NCI-H2029 (cell line): ENCODE data around the gene ERBB2.
A peak's percentile ranks its signal among the peaks of the same experiment; 100 is the strongest.
"Not testable (repeated sequence)": the region's sequence is repeated elsewhere in the genome, so short reads cannot be mapped to it uniquely, and the experiment has no call there.

ENCODE experiments used
- DNase-seq: peaks from one replicate; lab custom pipeline; 2025; lab: John Stamatoyannopoulos, UW

ERBB2 gene

DNA sequence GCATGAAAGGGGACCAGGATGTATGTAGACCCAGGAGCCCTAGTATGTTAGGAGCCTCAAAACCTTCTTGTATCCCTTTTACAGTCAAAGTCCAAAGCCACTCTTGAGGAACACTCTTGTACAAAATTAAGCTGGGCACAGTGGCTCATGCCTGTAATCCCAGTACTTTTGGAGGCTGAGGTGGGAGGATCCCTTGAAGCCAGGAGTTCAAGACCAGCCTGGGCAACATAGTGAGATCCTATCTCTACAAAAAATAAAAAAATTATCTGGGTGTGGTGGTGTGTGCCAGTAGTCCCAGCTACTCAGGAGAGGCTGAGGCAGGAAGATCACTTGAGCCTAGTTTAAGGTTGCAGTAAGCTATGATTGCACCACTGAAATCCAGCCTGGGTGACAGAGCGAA, 26.1 kb downstream of the ERBB2 start:
- not testable (repeated sequence) for DNase-seq

DNA sequence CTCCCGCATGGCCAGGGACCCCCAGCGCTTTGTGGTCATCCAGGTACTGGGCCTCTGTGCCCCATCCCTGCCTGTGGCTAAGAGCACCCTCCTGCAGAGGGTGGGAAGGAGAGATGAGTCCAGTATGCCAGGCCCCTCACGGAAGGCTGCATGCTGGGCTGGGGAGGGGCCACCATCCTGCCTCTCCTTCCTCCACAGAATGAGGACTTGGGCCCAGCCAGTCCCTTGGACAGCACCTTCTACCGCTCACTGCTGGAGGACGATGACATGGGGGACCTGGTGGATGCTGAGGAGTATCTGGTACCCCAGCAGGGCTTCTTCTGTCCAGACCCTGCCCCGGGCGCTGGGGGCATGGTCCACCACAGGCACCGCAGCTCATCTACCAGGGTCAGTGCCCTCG, 26.8 kb downstream of the ERBB2 start:
- no peak for DNase-seq

DNA sequence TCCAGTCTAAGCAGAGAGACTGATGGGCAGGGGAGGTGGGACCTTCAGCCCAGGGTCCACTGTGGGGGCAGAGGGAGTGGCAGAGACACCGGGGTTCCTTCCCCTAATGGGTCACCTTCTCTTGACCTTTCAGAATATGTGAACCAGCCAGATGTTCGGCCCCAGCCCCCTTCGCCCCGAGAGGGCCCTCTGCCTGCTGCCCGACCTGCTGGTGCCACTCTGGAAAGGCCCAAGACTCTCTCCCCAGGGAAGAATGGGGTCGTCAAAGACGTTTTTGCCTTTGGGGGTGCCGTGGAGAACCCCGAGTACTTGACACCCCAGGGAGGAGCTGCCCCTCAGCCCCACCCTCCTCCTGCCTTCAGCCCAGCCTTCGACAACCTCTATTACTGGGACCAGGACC, 27.7 kb downstream of the ERBB2 start:
- no peak for DNase-seq

DNA sequence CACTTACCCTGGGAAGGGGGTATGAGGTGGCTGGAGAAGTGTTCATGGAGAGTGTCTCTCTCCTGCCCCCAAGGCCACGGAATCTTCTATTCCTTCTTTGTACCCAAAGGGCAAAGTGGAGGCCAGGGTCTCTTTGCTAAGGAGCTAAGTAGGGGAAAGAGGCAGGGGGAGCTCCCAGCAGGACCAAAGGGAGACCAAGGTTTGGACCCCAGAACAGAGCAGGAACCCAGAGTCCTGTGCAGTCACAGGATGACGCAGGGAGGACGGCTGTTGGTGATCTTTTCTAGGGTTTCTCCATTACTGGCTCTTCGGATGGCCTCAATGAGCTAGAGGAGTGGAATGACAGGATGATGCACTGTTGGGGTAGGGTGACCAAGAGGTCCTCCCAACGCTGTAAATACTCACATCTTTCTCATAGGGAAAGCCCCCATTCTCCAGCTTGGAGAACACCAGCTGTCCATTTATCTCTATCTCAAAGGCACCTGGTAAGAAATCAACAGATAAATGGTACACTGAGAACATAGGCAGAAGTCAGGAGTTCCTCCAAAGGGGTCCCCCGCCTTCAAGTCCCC, 29.5 kb downstream of the ERBB2 start:
- no peak for DNase-seq

DNA sequence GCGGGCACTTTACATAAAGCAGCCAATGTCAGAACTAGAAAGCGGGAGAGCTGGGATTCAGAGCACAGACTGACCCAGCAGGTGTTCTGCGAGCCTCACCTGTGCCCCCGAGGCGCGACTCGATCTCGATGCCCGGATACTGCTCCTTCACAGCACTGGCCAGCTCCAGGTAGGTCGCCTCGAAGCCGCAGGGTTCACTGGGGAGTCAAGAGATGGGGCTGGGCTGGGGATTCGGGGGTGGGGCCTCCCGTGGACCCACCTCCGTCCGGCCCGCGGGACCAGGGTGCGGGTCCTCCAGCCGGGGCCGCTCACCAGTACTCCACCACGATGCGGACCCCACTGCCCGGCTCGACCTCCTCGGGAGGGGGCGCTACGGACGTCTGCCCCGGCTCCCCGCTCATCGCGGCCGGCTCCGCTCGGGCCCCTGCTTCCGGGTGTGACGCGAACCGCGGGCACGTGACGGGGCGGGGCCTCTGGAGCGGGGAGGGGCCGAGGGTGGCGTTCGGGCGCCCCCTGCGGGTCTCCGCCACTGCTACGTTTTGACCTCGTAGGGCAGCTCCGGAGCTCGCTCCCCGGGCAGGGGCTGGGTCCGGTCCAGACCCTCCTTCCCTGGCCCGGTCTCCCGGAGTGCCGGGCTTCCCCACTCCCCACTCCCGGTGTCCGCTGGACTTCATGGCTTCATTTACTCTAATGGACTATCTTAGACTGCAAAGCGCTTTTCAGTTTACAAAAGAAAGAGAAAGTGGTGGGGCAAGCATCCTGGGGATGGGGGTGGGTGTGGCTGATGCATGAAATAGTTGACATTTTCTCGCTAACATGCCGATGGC, 30.4 kb downstream of the ERBB2 start, which contains the start of gene MIEN1:
MIEN1 (minus strand) TSS at position 438 of the 827 bp plus-strand sequence; CDS start at position 401, 37 bp downstream.
- DNase-seq: peak; percentile 53

DNA sequence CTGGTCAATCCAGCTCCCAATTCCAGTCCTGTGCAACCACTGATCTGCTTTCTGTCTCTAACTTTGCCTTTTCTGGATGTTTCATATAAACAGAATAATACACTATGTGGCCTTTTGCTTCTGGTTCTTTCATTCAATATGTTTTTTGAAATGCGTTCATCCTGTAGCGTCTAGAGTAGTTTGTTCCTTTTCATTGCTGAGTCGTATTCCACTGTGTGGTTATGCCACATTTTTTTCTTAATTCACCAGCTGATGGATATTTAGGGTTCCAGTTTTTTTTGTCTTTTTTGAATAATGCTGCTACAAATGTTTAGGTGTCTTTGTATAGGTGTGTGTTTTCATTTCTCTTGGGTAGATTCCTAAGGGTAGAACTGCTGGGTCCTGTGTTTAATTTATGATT, 32.7 kb downstream of the ERBB2 start:
- DNase-seq: no peak

DNA sequence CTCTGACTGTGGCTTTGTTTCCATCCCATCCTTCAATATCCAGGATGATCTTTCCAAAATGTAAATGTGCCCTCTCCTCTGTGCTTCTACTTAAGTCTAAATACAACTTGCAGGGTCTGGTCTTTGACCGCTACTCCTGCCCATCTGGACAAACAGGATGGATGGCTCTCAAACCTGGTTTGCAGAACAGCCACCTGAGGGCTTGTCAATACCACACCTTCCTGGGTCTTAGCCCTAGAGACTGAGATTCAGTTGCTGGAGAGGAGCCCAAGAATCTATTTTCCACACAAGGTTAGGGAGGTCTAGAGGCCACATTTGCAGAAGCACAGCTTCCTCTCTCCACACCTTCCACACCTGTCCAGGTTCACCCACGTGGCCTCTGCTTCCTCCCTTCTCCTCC, 36.0 kb downstream of the ERBB2 start:
- DNase-seq: no peak

DNA sequence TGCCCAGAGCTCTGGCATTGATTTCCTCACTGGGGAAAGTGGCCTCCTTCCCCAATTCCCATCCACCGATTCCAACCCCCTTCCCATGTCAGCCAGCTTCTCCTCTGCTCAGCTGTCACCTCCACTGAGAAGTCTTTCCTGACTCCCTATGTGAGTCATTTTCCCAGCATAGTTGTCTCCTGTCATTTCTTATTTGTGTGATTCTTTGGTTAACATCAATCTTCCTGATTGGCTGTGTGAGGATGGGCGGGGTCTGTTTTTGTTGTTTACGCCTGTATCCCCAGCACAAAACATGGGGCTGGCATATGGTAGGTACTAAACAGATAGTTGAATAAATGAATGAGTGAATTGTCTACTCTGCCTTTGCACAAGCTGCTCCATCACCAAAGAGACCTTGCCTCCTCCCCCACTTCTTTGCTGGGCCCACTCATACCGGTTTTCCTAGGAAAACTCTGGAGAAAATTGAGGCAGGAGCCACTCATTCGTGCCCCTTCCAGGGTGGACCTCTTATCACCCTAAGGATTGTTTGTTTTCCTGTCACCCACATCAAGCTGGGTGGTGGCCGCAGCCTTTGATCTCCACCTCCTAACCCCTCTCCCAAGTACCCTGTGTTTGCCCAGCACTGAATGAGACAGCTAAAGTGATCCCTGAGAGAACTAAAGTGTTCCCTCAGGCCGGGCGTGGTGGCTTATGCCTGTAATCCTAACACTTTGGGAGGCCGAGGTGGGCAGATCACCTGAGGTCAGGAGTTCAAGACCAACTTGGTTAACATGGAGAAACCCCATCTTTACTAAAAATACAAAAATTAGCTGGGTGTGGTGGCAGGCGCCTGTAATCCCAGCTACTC, 36.7 kb downstream of the ERBB2 start:
- DNase-seq: no peak

DNA sequence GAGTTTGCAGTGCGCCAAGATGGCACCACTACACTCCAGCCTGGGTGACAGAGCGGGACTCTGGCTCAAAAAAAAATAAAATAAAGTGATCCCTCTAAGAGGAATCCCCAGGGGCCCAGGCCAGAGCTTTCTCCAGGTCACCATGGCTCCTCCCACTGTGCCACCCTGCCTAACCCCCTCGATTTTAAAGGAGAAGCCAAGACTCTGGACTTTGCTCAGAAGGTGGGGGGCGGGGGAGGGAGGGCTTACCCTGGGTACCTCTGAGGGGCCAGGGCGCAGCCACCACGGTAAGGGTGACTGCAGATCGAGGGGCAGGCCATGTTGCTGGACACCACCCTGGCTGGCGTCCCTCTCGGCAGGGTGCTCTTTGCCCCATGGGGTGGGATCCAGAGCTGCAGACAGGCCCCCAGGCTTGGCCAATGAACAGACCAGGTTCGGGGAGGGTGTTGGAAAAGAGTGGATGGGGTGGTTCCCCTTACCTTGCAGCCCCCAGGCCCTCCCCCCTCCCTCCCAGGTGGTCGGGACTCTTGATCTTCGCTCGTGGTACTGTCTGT, 37.4 kb downstream of the ERBB2 start:
- no peak for DNase-seq

DNA sequence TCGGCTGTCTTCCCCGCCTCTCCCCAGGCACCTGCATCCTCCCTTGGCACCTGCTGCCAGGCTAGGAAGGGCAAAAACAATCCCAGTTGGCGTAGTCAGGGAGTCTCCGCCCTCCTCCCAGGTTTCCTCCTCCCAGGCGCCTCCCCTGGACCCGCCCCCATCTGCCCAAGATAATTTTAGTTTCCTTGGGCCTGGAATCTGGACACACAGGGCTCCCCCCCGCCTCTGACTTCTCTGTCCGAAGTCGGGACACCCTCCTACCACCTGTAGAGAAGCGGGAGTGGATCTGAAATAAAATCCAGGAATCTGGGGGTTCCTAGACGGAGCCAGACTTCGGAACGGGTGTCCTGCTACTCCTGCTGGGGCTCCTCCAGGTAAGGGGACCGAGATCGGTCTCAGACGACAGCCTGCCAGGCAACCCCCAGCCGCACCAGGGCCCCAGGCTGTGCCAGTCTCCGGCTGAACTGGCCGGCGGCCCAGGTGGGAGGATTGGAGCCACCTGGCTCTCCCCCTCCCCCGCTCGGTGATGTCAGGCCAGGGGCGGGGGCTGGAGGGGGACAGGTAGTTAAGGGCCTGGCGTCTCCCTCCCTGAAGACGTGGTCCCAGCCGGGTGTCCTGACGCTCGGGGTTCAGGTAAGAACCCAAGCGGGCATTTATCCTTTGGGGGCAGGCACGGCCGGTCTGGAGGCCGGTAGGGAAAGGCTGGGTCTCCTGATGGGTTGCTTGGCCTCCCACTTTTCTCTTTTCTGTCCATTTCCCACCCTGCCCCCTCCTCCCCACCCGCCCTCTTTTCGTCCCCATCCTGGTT, 38.1 kb downstream of the ERBB2 start, which contains the start of gene GRB7:
GRB7 (plus strand) TSS at position 179 of the 808 bp plus-strand sequence. CDS start 4,364 bp downstream, outside the sequence.
- DNase-seq: peak; percentile 83

DNA sequence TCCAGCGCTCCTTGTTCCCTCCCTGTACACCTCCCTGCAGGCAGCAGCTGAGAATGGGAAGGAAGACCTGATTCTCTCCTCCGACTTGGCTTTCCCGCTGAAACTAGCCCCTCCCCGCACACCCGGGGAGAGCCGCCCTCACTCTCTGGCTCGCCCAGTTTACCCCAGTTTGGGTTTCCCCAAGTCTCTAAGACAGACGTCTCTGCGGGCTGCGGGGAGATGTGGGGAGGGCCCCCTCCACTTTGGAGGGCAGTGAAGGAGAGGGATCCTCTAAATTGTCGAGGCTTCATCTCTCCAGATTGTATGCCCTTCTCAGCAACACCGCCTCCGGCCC, 38.7 kb downstream of the ERBB2 start:
- DNase-seq: peak; percentile 62

DNA sequence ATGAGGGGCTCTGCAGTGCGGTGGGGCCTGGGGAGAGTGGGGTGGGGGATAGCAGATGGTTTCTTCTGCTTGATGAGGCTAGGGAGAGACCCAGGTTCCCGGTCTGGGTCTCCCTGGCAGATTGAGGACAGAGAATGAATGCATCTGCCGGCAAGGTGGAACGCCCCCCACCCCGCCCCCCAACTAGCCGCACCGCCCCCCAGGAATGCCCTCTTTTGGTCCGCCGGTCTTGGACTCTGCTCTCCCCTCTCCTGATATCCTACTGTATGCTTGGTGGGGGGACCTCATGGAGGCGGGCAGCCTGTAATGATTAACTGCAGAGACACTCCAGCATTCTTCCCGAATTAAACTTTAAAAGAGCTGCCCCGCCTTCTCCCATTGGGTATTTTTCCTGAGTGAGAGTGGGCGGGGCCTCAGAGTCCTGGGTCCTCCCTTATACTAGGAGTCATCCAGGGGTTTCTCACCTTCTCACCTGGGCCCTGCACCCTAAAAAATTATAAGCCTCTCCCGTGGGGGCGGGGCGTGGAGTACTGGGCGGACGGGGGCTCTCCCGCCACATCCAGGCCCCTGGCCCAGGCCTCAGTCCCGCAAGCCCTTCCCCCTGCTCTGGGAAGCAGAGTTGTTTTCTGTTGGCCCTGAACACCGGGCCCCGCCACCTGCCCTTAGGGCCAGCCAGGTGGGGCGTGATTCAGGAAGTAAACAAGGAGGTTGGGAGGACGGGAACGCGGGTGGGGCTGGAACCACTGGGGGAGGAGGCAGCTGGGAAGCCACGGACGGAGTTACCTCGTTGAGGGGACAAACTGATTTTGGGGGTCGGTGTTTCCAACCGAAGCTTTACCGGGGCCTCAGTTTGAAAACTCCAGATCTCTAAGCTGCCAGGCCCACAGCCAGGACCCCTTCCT, 39.4 kb downstream of the ERBB2 start:
- peak; percentile 55 for DNase-seq

DNA sequence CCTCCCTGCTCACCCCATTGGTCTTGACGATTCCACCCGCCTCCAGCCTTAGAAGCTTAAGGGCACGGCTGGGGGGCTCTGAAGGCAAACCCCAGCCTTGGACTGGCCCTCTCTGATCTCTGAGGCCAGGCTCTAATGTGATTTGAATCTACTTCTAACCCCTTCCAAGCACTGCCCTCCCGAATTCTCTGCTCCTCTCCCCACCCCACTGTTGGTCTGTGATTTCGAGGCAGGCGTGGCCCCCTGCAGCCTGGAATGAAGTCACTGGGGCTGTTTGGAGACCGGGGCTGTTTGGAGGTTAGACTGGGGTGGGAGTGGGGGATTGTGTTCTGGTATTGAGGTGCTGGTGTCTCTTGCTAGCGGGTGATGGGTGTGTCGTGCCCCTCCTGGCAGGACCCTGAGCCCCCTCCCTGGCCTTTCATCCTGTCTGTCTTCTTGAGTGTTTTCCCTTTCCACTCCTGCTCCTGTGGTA, 40.1 kb downstream of the ERBB2 start:
- DNase-seq: no peak

DNA sequence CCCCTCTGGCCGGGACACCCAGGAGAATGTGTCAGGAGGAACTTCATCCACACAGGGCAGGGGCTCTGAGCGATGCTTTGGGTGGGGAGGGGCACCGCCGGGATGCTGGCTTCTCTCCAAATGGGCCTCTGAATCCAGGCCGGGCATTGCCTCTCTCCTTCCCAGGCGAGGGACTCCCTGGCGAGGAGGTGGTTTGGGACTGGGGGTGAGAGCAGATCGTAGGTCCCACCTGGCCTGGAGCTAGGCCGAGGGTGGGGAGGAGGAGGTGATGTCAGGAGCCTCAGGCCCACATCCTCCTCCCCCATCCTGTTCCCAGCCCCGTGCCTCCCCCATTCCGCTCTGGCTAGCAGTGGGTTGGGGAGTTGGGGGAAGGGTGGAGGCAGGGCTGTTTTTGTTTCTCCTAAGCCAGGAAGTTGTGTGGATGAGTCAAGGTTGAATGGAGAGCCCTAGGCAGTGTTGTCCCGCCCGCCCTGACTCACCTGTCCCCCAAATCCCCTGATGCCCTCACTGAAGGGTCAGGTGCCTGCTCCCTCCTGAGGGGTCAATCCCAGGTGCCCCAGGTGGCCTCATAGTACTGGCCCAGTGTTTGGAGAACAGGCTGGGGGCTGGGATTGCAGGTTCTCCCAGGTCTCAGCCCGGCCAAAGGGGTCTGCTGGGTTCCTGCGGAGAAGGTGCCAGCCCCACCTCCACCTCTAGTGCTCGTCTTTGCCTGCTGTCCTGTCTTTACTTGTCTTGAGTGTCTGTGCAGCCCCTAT, 40.7 kb downstream of the ERBB2 start:
- peak; percentile 20 for DNase-seq

DNA sequence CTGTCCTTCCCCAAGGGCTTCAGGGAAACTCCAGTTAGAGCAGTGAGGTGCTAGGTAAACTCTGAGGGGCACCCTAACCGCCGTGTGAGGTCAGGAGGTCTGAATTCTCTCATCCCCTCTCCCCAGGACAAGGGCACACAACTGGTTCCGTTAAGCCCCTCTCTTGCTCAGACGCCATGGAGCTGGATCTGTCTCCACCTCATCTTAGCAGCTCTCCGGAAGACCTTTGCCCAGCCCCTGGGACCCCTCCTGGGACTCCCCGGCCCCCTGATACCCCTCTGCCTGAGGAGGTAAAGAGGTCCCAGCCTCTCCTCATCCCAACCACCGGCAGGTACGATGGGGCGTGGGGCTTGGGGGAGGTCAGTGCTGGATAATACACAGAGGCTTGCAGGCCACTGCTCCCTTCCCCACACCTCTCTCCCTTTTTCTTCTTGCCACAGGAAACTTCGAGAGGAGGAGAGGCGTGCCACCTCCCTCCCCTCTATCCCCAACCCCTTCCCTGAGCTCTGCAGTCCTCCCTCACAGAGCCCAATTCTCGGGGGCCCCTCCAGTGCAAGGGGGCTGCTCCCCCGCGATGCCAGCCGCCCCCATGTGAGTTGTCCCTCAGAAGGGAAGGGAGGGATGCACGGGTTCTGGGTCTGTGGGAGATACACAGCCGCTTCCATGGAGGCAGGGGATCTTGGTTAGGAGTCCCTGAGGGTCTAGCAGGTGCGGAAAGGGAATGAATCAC, 42.4 kb downstream of the ERBB2 start:
- DNase-seq: no peak

DNA sequence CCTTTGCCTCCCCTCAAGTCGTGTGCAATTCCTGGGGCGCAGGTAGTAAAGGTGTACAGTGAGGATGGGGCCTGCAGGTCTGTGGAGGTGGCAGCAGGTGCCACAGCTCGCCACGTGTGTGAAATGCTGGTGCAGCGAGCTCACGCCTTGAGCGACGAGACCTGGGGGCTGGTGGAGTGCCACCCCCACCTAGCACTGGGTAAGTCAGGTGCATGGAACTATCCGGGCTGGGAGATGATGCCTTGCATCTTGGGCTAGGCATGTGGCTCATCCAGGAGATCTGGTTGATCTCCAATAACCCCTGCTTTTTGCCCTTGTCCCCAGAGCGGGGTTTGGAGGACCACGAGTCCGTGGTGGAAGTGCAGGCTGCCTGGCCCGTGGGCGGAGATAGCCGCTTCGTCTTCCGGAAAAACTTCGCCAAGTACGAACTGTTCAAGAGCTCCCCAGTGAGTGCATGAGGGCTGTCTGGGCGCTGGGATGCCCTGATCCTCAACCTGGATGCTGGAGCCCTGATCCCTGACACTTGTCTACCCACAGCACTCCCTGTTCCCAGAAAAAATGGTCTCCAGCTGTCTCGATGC, 43.1 kb downstream of the ERBB2 start:
- DNase-seq: no peak

DNA sequence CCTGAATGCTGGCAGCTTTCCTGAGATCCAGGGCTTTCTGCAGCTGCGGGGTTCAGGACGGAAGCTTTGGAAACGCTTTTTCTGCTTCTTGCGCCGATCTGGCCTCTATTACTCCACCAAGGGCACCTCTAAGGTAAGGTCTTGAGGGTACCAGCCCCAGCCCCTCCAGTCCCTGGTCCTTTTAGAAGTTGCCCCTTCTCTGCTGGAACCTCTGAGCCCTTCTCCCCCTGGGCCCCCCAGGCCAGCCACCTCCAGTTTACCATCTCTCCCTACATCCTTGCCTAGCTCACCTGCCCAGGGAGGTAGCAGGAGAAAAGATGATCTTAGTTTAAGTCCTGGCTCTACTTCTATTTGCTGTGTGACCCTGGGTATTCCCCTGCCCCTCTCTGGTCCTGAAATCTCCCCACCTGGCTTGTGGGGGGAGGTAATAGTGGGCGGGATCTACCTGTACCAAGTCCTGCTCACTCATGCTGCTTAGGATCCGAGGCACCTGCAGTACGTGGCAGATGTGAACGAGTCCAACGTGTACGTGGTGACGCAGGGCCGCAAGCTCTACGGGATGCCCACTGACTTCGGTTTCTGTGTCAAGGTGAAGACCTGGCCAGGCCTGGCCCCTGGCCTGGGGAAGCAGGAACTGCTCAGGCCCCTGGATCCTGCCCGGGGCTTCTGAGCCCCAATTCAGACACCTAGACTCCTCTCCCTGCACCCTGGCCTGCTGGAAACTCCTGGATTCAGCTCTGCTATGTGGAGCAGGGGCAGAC, 44.4 kb downstream of the ERBB2 start:
- no peak for DNase-seq

DNA sequence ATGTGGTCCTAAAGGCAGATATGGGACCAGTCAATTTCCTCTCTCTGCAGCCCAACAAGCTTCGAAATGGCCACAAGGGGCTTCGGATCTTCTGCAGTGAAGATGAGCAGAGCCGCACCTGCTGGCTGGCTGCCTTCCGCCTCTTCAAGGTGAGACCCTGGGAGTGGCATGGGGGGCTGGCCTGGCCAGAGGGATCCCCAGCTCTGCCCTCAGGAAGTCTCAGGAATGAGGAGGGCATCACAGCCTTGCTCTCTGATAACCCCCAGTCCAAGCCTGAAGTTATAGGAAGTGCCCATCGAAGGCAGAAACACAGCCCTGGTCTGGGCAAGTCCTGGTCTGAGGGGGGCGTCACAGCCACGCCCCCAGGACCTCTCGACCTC, 45.0 kb downstream of the ERBB2 start:
- no peak for DNase-seq
